ENCODE measurements around the gene PLCL1. TPM values are rescaled to one million over a fixed set of nuclear protein-coding genes. Genes with fewer than 3 reads are reported as not detected.

Gene PLCL1
- total RNA-seq, 1 donor from 2014 or later = 0.04 TPM

DNA sequence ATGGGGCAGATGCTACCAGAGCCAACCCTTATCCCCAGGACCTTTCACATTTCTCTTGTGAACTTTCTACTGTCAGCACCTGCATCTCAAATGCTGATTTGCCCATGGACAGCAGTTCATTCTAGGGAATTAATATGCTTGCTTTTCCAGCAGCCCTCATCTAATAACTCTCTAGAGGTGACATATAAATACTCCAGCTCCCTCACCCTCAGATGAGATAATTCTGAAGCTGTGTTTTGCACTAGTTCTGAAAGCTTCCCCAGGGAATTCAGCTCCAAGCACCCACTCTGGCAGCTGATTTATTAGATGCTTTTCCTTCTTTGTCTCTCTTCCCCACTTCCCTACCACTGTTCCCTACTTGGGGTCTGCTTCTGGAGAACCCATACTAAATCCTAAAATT, 62.1 kb downstream of the PLCL1 start:
- no peak for DNase-seq
- H3K27ac Mint-ChIP-seq = no peak overlapping the region
- no peak overlapping the region for H3K4me3 Mint-ChIP-seq
- H3K4me1 Mint-ChIP-seq = no peaks in the 10 kb centered on the region
- TF ChIP-seq, protein P1, sequence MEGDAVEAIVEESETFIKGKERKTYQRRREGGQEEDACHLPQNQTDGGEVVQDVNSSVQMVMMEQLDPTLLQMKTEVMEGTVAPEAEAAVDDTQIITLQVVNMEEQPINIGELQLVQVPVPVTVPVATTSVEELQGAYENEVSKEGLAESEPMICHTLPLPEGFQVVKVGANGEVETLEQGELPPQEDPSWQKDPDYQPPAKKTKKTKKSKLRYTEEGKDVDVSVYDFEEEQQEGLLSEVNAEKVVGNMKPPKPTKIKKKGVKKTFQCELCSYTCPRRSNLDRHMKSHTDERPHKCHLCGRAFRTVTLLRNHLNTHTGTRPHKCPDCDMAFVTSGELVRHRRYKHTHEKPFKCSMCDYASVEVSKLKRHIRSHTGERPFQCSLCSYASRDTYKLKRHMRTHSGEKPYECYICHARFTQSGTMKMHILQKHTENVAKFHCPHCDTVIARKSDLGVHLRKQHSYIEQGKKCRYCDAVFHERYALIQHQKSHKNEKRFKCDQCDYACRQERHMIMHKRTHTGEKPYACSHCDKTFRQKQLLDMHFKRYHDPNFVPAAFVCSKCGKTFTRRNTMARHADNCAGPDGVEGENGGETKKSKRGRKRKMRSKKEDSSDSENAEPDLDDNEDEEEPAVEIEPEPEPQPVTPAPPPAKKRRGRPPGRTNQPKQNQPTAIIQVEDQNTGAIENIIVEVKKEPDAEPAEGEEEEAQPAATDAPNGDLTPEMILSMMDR (IDR thresholded peaks at IDR 0.05) = no peak
- no peaks in the 10 kb centered on the region for H3K27me3 Mint-ChIP-seq
- ATAC-seq (ENCODE audit: low read depth) = no peak
- ChIA-PET CTCF (no interaction called here), POLR2A (no interaction called here)
- intact Hi-C loops (cut with micrococcal nuclease) = no loop called here
- no peaks in the 10 kb centered on the region for H3K9me3 Mint-ChIP-seq
- H3K36me3 Mint-ChIP-seq (ENCODE audit: low read depth) = no peaks in the 10 kb centered on the region

DNA sequence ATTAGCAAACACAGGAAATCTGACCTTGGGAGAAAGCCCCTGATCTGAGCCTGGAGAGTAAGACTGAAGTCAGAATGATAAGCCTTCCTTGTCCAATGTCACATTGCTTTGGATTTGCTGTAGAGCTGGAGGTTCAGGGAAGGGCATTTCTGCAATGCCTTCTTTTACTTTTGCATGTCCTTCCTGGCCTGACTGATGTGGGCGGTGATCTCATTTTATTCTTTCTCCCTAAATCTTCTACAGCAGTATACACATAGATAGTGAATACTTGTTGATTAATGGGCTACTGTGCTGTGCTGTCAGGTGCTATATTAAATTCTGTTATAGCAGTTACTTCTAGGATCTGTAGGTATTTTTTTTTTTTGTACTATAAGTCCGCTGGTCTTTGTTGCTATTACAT, 62.6 kb downstream of the PLCL1 start:
- Mint-ChIP-seq H3K27me3 (no peaks in the 10 kb centered on the region), H3K9me3 (no peaks in the 10 kb centered on the region), H3K4me1 (no peaks in the 10 kb centered on the region), H3K36me3 (ENCODE audit: low read depth) (no peaks in the 10 kb centered on the region), H3K4me3 (no peak overlapping the region), H3K27ac (no peak overlapping the region)
- intact Hi-C loops (cut with micrococcal nuclease) = no loop called here
- POLR2A ChIA-PET = no interaction called here
- CTCF ChIA-PET = no interaction called here
- TF ChIP-seq, protein P1 (IDR thresholded peaks at IDR 0.05) = no peak
- DNase-seq (no peak), ATAC-seq (ENCODE audit: low read depth) (no peak)

DNA sequence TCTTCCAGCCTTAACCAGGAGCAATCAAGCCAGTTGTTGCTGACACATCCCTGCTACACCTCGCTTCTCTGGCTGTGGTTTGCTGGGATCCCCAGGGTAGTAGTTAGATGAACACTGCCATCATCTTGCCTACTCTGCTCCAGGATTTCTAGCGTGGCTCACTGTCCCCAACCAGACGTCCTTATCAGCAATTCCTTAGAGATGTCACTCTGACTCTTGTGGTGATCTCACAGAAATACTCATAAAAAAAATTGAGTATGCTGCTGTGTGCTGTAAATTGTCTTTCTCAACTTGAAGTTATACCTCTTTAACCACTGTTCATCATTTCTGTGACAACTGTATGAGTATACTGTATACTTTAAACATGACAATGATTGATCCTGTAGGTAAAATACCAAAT, 63.2 kb downstream of the PLCL1 start:
- TF ChIP-seq, protein P1 (IDR thresholded peaks at IDR 0.05) = no peak
- intact Hi-C loops (cut with micrococcal nuclease) = no loop called here
- H3K4me1 Mint-ChIP-seq = no peaks in the 10 kb centered on the region
- ChIA-PET POLR2A (no interaction called here), CTCF (no interaction called here)
- H3K36me3 Mint-ChIP-seq (ENCODE audit: low read depth) = no peaks in the 10 kb centered on the region
- H3K27me3 Mint-ChIP-seq = no peaks in the 10 kb centered on the region
- no peaks in the 10 kb centered on the region for H3K9me3 Mint-ChIP-seq
- no peak overlapping the region for H3K4me3 Mint-ChIP-seq
- DNase-seq = no peak
- no peak for ATAC-seq (ENCODE audit: low read depth)
- no peak overlapping the region for H3K27ac Mint-ChIP-seq

DNA sequence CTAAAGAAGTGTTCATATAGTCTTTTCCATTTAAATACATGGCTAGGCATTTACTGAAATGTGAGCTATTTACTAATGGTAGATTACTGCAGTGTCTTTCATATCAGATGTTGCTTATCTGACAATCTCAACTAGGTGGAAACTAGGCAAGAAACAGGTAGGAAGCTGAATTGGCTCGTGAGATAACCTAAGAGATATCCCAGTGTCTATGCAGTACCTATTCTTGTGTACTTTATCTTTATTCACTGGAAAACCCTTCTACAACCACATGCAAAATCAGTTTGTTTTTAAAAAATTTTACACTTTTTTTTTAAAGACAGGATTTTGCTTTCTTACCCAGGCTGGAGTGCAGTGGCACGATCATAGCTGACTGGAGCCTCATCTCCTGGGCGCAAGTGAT, 63.8 kb downstream of the PLCL1 start:
- Mint-ChIP-seq H3K27me3 (no peaks in the 10 kb centered on the region), H3K36me3 (ENCODE audit: low read depth) (no peaks in the 10 kb centered on the region), H3K27ac (no peak overlapping the region), H3K4me3 (no peak overlapping the region), H3K4me1 (no peaks in the 10 kb centered on the region), H3K9me3 (no peaks in the 10 kb centered on the region)
- intact Hi-C loops (cut with micrococcal nuclease) = no loop called here
- POLR2A ChIA-PET = no interaction called here
- ATAC-seq (ENCODE audit: low read depth) (no peak), DNase-seq (no peak)
- CTCF ChIA-PET = no interaction called here
- TF ChIP-seq, protein P1 (IDR thresholded peaks at IDR 0.05) = no peak

DNA sequence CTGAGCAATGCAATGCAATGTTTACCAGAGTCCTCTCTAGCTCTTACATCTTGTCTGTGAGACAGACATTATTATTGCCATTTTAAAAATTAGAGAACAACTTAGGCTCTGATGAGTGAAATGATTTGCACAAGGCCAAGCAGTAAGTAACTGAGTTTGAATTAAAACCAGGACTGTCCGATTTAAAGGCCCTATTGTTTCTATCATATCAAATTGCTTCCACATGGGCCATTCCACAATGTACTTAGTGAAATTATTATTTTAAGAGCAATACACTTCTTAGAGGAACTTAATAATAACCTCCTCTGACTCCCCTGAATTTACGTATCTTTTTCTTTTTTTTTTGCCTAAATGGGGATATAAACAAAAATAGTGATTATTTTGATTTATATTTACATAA, 64.6 kb downstream of the PLCL1 start:
- ATAC-seq (ENCODE audit: low read depth) = no peak
- no peaks in the 10 kb centered on the region for H3K4me1 Mint-ChIP-seq

More for the DNA sequence above, 64.6 kb downstream of the PLCL1 start:
- intact Hi-C loops (cut with micrococcal nuclease) = no loop called here
- Mint-ChIP-seq H3K4me3 (no peak overlapping the region), H3K27ac (no peak overlapping the region), H3K36me3 (ENCODE audit: low read depth) (no peaks in the 10 kb centered on the region), H3K27me3 (no peaks in the 10 kb centered on the region), H3K9me3 (no peaks in the 10 kb centered on the region)
- TF ChIP-seq, protein P1 (IDR thresholded peaks at IDR 0.05) = no peak
- DNase-seq = no peak
- ChIA-PET CTCF (no interaction called here), POLR2A (no interaction called here)

Data from activated B cell treated with CpG ODN at 0.5 μM for 24 hours (primary cell).